ENCODE results near the gene MARCHF5. TPM values are rescaled to one million over a fixed set of nuclear protein-coding genes. Genes with fewer than 3 reads are reported as not detected.
A peak's percentile ranks its signal among the peaks of the same experiment; 100 is the strongest.

The MARCHF5 gene
- polyA plus RNA-seq, 1 donor (not counting 4 experiments of a cell fraction or from before 2014, with no cell fraction given), result 54.1 TPM

- Histone ChIP-seq H3K4me3 (ENCODE audit: control insufficient read depth in 2 of 3, extremely low read depth in 1 of 3, insufficient read depth in 2 of 3, low read depth in 1 of 3, low read length in 3 of 3) (peak overlapping the region; percentile 85 to 100 (median 94)), H3K9ac (ENCODE audit: control insufficient read depth, extremely low read depth, insufficient read depth, low read length) (peak overlapping the region; percentile 89), H3K4me2 (ENCODE audit: control insufficient read depth, extremely low read depth, insufficient read depth, low read depth, low read length) (peak overlapping the region; percentile 98), H4K20me1 (ENCODE audit: control insufficient read depth, extremely low read depth, insufficient read depth, low read length) (peaks cover 5% of the 10 kb centered on the region), H2AFZ (ENCODE audit: control insufficient read depth, low read length) (peak overlapping the region; percentile 96), H3K36me3 (ENCODE audit: control insufficient read depth in 2 of 2, extremely low read depth in 1 of 2, insufficient read depth in 2 of 2, low read length in 2 of 2) (peaks cover 0 to 3% of the 10 kb centered on the region in 2 experiments), H3K4me1 (ENCODE audit: control insufficient read depth, extremely low read depth, insufficient read depth, low read length) (peaks cover 14% of the 10 kb centered on the region), H3K27ac (ENCODE audit: control insufficient read depth, insufficient read depth, low read length) (peak overlapping the region; percentile 86), H3K9me3 (ENCODE audit: control insufficient read depth, low read depth, low read length) (no peaks in the 10 kb centered on the region), H3K79me2 (ENCODE audit: control insufficient read depth, insufficient read depth, low read length) (peaks cover 38% of the 10 kb centered on the region), H3K27me3 (ENCODE audit: control insufficient read depth, extremely low read depth, insufficient read depth, low read length) (no peaks in the 10 kb centered on the region), H3K9me1 (ENCODE audit: control insufficient read depth, extremely low read depth, insufficient read depth, low read length) (no peaks in the 10 kb centered on the region)
- DNase-seq (ENCODE audit: low read depth, low spot score), result no peak
- dilution Hi-C loops (cut with MboI; ENCODE audit: extremely low pct_ligation_motif_present, low sequenced_read_pairs), result no loop called here
- TF ChIP-seq EZH2 (IDR thresholded peaks at IDR 0.05; ENCODE audit: low read length) (no peak), CTCF (optimal IDR thresholded peaks at IDR 0.05 in 1 of 3, IDR thresholded peaks at IDR 0.05 in 1 of 3, conservative IDR thresholded peaks at IDR 0.05 in 1 of 3; ENCODE audit: extremely low read depth in 1 of 3, insufficient read depth in 2 of 3, low read length in 3 of 3) (no peak)
- peak; percentile 53 for FAIRE-seq
Observed at GRCh38 chr10:92290076-92290836, 711 bp upstream of the MARCHF5 start.

GRCh38 chr10:92291616-92291865 is 574 bp downstream of the MARCHF5 start:
- dilution Hi-C loops (cut with MboI; ENCODE audit: extremely low pct_ligation_motif_present, low sequenced_read_pairs), result no loop called here
- Histone ChIP-seq H3K79me2 (ENCODE audit: control insufficient read depth, insufficient read depth, low read length) (peaks cover 51% of the 10 kb centered on the region), H3K4me3 (ENCODE audit: control insufficient read depth in 2 of 3, extremely low read depth in 1 of 3, insufficient read depth in 2 of 3, low read depth in 1 of 3, low read length in 3 of 3) (peak overlapping the region; percentile 93 to 100 (median 94)), H4K20me1 (ENCODE audit: control insufficient read depth, extremely low read depth, insufficient read depth, low read length) (peaks cover 5% of the 10 kb centered on the region), H3K9me3 (ENCODE audit: control insufficient read depth, low read depth, low read length) (no peaks in the 10 kb centered on the region), H3K9me1 (ENCODE audit: control insufficient read depth, extremely low read depth, insufficient read depth, low read length) (no peaks in the 10 kb centered on the region), H3K27ac (ENCODE audit: control insufficient read depth, insufficient read depth, low read length) (peak overlapping the region; percentile 86), H2AFZ (ENCODE audit: control insufficient read depth, low read length) (peak overlapping the region; percentile 89), H3K36me3 (ENCODE audit: control insufficient read depth in 2 of 2, extremely low read depth in 1 of 2, insufficient read depth in 2 of 2, low read length in 2 of 2) (peaks cover 0 to 5% of the 10 kb centered on the region in 2 experiments), H3K9ac (ENCODE audit: control insufficient read depth, extremely low read depth, insufficient read depth, low read length) (peak overlapping the region; percentile 89), H3K4me2 (ENCODE audit: control insufficient read depth, extremely low read depth, insufficient read depth, low read depth, low read length) (peak overlapping the region; percentile 88), H3K27me3 (ENCODE audit: control insufficient read depth, extremely low read depth, insufficient read depth, low read length) (no peaks in the 10 kb centered on the region), H3K4me1 (ENCODE audit: control insufficient read depth, extremely low read depth, insufficient read depth, low read length) (peaks cover 14% of the 10 kb centered on the region)
- TF ChIP-seq EZH2 (IDR thresholded peaks at IDR 0.05; ENCODE audit: low read length) (no peak), CTCF (optimal IDR thresholded peaks at IDR 0.05 in 1 of 3, IDR thresholded peaks at IDR 0.05 in 1 of 3, conservative IDR thresholded peaks at IDR 0.05 in 1 of 3; ENCODE audit: extremely low read depth in 1 of 3, insufficient read depth in 2 of 3, low read length in 3 of 3) (no peak)
- DNase-seq (ENCODE audit: low read depth, low spot score) (no peak), FAIRE-seq (no peak)

Measured in keratinocyte (primary cell).